Activated T-helper 1 cell treated with anti-CD3 and anti-CD28 coated beads, Interleukin-2, amount 50 U/mL, for 16 hours (primary cell): ENCODE measurements around the gene MPP3.
"Not testable (repeated sequence)": the region's sequence is repeated elsewhere in the genome, so short reads cannot be mapped to it uniquely, and the experiment has no call there.

Experiments used
- DNase-seq, 2 donors: peaks; one replicate each; pipeline ENCODE4 v3.0.0-alpha.2; 2020; ENCODE audit warnings: low read depth in 1 of 2, low spot score in 1 of 2

MPP3 gene, protein sequence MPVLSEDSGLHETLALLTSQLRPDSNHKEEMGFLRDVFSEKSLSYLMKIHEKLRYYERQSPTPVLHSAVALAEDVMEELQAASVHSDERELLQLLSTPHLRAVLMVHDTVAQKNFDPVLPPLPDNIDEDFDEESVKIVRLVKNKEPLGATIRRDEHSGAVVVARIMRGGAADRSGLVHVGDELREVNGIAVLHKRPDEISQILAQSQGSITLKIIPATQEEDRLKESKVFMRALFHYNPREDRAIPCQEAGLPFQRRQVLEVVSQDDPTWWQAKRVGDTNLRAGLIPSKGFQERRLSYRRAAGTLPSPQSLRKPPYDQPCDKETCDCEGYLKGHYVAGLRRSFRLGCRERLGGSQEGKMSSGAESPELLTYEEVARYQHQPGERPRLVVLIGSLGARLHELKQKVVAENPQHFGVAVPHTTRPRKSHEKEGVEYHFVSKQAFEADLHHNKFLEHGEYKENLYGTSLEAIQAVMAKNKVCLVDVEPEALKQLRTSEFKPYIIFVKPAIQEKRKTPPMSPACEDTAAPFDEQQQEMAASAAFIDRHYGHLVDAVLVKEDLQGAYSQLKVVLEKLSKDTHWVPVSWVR

DNA sequence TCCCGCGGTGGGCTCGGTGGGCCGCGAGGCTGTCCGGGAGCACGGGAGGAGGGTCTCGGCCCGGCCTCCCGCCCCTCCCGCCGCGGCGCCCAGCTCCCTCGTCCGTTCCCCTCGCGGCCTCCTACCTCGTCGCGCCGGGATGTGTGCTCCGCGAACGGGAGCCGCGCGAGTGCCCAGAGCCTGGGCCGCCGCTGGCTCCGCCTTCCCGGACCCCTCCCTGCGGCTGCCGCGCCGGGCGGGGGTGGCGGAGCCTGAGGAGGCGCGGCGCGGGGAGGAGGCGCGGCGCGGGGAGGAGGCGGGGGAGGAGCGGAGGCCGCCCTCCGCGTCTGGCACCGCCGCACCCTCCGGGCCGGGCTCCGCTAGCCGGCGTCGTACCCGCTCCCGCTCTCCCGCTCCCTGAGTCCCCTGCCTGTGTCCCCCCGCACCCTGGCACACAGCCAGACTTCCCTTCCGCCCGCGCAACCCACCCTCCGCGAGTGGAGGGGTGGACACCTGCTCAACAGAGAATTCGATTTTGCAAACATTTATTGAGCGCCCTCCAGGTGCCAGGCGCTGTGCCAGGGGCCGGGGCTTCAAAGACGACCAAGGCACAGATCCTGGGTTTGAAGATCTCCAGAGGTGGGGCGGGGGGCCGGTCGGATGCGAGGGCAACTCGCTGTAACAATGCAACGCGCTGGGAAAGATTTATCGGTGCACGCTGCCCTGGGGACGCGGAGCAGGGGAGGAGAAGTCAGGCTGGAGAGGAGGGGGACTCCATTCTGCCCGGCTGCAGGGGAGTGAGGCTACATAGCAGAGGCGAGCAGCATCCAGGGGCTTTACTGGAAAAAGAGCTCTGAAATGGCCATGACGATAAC is at the start of gene MPP3:
Gene MPP3 (minus strand): TSS at position 171 of the 854 bp plus-strand sequence. CDS start 1,240 bp downstream, outside the sequence.
- peak in 1 of 2 donors; percentile 27 for DNase-seq

DNA sequence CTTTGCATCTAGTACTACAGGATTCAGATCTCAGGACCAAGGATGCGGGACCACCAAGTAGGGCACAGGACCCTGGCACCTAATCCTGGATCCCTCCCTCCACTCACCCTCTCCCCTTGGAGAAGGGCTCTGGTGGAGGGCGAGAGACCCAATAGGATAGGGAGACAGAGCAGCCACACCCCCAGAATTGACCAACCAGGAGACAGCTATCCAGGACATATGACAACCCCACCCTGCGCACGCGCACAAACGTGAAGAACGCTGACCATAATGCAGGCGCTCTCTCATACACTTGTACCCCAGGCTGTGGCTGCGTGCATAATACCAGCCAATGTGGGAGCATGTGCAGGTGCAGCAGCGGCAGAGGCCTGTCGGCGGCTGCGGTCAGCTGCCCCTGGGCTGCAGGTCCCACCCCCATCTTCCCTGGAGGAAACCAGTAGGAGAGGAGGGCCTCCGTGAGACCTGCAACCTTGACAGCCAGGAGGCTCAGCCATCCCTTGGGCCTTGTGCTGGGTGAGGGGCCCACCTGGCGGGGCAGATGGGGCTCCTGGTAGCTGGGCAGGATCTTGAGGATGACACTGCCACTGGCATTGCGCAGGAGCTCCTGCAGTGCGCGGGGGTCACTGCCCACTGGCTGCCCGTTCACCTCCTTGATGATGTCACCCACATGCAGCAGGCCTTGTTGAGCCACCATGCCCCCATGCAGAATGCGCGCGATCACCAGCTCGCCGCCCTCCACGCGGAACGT is 49.0 kb upstream of the MPP3 start:
- no peak for DNase-seq

DNA sequence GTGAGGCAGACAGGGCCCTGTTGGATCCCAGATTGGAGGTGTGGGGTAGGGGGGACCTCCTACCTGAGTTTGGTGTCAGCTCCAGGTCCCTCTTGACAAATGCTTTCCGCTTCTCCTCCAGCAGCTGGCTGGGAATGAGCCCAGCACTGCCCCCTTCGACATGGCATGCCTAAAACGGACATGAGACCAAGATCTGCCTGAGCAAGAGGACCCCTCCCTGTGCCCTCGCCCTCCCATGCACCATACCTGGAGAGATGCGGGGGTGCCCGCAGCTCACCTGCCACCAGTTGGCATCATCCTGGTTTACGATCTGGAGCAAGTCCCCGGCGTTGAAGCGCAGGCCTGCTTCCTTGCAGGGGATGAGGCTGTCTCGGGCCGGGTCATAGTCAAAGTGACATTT is 48.2 kb upstream of the MPP3 start:
- DNase-seq: no peak

DNA sequence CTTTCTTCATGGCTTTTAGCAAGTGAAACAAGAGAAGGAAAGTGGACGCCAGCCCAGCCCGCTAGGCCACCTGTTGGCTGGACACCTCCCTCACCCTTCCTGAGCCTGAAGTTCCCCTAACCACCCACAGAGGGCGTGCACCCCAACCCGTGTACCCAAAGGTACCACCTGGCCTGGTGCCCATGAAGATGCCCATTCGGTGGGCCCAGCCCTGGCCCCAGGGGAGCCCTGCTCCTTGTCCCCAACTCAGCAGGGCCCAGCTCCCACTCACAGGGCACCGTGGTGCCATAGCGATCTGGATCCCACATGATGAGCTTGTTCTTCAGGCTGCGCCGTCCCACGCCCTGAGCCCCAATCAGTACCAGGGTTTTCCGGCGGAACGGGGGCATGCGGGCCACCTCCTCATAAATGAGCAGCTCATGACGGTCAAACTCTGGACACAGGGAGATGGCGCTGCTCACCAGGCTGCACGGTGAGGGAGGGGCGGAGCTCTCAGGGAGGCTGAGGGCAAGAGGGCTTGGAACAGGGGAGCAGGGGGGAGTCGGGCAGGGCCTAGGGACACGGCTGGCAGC is 47.6 kb upstream of the MPP3 start:
- DNase-seq: peak in 1 of 2 donors; percentile 24

DNA sequence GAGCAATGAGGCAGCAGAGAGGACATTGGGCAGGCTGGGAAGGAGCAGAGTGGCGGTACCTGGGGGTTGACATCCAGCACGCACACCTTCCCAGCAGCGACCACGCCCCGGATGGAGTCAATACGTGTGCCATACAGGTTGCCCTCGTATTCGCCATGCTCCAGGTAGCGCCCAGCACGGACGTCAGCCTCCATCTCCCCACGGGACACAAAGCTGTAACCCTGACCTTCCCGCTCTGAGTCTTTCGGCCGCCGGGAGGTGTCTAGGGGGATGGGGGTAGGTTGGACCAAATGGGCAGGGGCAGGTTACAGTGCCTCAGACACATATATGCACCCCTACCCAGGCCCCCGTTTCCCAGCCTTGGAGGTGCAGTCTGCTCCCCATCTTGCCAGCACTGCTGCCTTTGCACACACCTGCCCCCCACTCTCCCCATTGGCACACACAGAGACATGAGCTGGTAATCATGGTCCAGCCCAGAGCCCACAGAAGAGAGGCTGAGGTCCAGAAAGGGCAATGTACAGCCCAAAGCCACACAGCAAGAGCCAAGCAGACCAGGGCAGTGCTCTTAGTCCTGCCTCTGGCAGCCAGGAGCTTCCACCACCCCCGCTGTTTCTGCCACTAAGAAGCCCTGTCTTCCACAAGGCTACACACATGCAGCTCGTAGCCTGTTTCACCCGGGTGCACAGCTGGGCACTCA is 46.9 kb upstream of the MPP3 start:
- DNase-seq: no peak

DNA sequence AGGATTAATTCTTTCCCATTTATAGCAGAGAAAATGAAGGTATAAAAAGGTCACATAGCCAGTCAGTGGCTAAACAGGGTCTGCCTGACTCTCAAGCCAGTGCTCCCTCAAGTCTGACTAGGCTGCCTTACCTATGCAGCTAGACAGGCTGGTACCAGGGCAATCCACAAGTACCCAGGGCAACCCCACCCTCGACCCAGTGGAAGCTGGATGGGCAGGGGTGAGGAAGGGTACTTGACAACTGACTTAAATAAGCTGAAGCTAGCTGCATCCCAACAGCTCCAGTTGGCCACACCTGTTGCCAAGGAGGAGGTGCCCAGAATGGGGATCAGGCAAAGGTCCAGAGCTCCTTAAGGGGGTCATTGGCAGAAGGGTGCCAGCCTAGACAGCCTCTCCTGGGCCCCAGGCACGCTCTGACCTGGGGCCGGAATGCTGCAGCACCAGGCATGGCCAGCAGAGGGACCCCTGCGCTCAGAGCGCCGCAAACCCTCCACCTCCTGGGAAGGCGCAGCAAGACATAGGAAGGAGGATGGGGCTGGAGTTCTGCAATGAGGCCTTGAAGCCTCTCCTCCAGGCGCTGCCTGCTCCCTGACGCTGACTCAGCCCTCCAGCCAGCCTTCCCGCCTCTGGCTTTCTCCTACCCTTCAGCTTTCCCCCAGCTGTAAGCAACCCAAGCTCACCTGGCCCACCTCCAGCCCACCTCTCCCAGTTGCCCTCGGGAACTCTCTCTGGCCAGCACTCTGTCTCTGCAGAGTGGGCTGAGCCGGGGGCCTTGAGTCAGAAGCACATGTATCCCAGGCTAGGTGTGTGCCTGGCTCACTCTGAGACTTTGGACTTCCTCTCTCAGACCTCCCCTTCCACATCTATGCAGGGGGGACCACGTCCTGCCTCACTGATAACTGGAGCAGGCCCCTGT is 45.6 kb upstream of the MPP3 start:
- DNase-seq: peak; percentile 43 to 55

DNA sequence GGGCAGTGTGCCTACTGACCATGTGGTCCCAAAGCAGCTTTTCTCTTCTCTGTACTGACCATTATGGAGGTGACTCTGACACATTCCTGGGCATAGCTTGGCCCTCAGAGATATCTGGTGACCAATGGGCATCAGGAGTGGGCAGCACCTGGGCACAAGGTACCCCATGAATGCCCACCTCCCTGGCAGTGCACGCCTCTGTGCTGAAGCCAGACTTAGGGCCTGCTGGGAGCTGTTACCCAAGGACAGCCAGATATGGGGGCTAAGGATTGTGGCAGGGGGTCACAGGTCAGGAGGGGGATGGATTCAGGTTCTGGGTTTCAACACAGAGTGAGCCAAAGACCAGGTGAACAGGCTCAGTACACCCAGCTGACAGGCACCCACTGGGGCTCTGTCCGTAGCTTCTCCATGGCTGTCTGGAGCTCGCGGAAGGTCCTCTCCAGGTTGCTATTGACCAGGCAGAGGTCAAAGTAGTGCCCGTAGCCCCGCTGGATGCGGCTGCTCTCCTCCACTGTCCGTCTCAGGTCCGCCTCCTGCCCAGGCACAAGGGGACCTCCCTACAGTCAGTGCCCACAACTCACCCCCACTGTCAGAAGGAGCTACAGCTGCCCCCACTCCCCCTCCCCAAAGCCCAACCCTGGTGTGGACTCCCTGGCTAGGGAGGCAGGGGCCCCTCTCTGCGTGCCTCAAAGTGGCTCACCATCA is 44.7 kb upstream of the MPP3 start:
- no peak for DNase-seq

DNA sequence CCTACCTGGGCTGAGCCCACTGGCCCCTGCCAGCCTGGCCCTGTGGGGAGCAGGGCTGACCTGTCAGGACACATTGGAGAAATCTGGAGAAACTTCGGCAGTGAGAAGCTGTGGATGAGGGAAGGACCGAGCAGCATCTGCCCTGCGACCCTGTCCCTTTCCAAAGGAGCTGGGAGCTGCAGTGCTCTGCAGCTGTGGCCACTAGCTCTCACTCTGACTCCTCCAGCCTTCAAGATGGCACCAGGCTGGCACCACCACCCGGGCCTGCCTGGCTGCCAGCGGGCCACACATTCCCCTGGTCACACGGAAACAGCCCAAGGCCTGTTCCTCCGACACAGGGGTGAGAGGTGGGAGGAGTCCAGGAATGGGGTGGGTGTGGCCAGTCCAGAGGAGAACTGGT is 44.1 kb upstream of the MPP3 start:
- no peak for DNase-seq

DNA sequence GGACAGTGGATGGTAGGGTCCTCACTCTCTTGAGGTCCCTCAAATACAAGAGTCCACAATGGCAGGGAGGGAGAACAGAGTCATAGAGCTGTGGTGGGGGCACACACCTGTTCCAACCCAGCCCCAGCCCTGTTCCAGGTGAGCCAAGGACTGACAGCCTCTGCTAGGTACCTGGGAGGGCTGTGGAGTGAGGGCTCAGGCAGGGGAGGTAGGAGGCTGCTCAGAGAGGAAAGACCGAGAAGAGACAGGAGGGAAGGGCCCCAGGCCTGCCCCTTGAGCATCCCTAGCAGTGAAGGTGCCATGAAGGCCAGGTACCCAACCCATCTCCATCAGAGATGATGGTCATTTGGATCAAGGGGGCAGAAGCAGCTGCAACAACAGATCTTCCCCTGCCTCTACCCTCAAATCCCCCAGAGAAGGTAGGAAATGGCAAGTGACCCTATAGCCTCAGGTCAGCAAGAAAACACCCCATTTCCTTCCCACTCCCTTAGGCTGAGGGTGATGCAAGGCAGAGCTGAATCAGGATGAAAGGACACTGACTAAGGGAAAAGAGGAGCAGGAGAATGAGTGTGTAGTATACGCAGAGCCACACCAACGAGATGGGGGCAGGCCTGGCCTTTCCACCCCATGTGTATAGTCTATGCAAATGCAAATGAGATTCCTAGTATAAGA is 42.7 kb upstream of the MPP3 start:
- no peak for DNase-seq

DNA sequence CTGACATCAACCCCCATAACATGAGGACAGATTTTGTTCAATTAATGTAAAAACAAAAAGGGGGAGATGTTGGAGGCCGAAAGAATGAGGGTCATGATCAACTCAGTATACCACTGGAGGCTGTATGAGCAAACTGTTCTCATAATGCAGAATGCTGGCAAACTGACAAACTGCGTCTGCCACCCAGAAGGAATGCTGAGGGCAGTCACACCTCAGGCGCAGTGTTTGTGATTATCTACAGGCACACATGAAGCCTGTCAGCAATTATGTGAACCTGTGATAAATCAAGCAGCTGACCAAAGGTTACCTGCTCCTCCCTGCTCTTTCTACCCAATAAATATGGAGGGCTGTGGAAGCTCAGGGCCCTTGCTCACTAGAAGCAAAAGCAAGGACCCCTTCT is 41.3 kb upstream of the MPP3 start:
- no peak for DNase-seq

DNA sequence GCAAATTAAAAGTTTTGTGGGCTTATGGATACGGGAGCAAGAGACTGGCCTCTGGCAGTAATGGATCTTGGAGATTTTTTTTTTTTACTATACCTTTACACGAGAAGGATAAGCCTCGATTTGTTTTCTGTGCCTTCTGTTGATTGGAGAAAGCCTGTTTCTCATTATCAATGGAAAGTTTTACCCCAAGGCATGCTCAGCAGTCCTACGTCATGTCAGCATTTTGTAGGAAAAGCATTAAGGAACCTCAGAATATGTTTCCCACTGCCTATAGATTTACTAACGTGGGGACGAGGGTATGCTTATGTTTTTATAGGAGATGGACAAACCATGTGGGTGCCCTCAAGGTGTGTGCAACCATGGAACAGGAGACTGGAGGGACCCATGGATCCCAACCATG is 40.9 kb upstream of the MPP3 start:
- DNase-seq: no peak

DNA sequence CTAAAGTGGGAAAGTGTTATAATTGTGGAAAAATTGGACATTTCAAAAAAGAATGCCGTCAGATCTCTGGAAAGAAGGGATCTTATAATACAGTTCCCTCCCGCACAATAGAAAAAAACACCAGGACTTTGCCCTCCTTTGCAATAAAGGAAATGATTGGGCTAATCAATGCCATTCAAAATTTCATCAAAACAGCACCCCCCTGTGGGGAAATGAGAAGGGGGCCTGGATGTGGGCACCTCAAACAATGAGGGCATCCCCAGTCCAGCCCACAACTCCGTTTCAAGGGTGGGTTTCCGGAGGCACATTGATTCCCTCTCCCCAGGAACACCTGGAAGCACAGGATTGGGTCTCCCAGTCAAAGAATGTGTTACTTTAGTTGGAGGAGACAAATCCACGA is 40.1 kb upstream of the MPP3 start:
- no peak for DNase-seq

DNA sequence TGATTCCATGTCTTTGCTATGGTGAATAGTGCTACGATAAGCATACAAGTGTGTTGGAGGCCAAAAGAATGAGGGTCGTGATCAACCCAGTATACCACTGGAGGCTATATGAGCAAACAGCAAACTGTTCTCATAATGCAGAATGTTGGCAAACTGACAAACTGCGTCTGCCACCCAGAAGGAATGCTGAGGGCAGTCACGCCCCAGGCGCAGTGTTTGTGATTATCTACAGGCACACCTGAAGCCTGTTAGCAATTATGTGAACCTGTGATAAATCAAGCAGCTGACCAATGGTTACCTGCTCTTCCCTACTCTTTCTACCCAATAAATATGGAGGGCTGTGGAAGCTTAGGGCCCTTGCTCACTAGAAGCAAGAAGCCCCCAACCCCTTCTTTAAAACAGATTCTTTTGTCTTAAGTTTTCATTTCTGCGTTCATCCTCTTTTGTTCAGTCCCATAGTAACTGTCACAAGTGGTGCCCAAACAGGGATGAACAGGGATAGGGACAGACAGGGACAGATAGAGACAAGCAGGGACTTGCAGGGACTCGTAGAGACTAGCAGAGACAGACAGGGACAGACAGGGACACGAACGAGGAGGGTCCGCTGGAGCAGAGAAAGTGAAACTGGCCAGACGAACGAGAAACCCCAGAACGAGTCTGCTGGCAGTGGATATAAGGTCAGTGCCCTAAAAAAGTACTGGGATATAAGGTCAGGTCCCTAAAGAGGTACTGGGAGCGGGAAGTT is 39.2 kb upstream of the MPP3 start:
- DNase-seq: no peak

DNA sequence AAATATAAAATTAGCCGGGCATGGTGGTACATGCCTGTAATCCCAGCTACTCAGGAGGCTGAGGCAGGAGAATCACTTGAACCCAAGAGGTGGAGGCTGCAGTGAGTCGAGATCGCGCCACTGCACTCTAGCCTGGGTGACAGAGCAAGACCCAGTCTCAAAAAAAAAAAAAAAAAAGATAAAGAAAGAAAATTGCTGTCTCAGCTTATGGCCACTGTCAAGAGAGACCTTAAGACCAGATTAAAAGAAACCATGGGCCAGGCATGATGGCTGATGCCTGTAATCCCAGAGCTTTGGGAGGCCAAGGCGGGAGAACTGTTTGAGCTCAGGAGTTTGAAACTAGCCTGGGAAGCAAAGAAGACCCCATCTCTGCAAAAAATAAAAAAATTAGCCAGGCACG is 36.1 kb upstream of the MPP3 start:
- DNase-seq: not testable (repeated sequence)

DNA sequence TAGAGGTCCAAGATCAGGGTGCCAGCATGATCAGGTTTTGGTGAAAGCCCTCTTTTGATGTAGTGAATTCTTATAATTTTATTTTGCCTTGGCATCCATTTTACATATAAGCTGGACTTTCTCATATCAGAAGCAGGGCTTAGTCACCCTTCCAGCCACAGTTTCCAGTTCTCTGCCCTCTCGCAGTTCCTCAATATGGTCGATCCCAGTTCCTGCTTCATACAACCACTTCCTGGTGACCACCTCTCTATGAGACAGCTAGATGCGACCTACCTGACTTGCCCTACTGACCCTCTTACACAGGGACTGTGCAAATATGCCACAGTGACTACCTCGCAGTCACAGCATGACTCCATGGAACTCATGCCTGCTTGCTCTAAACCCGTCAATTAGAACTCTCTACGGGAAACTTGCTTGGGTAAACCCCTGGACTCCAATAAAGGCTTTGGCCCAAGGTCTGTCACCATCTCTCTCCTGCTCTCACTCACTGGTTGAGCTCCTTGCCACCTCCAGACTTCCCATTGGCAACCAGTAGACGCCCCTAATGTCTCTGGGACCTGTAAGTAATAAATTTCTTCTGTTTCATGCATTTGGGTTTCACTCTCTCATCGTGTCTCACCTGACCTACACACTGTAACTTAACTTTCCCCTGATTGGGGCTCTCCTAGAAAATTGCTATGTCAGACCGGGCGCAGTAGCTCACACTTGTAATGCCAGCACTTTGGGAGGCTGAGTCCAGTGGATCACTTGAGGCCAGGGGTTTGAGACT is 35.5 kb upstream of the MPP3 start:
- no peak for DNase-seq

DNA sequence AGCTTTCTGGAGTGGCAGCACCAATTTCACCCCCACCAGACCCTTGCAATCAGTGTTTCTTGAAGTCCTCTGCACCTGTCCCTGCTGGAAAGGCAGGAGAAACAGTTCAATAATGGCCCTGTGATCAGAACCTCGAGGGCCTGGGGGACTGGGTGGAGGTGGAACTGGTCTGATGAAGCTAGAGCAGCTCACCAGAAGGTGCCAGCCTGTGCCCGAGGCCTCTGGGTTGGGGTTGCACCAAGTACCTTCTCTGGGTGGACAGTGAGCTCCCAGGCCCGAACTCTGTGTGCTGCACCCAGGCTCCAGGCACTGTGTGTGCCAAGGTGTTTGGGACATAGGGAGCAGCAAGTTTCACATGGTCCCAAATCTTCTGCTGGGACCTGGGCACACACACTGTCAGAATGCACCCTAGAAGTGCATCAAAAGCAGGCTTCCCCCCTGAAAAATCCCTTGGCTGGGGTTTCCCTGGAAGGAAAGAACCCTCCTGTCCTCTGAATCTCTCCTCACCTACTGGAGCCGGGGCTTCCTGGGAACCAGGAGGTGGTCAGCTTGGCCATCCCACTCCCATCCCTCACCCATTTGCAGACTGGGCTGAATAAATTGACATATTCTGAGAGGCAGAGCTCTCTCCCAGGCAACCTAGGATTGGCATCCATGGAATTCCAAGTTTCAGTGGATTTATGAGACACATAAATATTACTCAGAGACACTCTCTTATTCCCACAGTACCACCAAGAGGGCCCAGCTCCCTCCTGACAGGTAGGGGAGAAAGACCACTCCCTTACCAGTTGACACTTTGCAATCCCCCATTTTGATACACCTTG is 31.4 kb upstream of the MPP3 start:
- DNase-seq: no peak
